Measurements from ENCODE around the gene SEMA3E.

The SEMA3E gene

DNA sequence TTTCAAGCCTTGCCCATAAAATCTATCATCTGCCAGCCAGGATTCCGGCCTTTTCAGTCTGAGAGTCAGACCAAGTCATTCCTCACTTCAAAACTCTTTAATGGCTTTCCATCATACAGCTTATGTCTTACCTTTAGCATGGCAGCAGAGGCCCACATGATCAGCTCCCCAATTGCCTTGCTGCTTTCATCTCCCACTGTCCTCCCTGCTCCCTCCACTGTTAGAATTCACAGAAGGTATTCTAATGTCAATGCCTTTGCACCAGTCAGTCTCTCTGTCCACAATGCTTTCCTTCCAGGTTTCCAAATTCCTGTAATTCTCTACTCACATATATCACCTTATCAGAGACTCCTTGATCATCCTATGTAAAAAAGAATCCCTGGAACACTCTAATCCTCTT lies 37.2 kb downstream of the SEMA3E start:
- TF ChIP-seq, protein P1, sequence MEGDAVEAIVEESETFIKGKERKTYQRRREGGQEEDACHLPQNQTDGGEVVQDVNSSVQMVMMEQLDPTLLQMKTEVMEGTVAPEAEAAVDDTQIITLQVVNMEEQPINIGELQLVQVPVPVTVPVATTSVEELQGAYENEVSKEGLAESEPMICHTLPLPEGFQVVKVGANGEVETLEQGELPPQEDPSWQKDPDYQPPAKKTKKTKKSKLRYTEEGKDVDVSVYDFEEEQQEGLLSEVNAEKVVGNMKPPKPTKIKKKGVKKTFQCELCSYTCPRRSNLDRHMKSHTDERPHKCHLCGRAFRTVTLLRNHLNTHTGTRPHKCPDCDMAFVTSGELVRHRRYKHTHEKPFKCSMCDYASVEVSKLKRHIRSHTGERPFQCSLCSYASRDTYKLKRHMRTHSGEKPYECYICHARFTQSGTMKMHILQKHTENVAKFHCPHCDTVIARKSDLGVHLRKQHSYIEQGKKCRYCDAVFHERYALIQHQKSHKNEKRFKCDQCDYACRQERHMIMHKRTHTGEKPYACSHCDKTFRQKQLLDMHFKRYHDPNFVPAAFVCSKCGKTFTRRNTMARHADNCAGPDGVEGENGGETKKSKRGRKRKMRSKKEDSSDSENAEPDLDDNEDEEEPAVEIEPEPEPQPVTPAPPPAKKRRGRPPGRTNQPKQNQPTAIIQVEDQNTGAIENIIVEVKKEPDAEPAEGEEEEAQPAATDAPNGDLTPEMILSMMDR (IDR thresholded peaks at IDR 0.05; ENCODE audit: extremely low read depth, missing control alignments): no peak
- DNase-seq (ENCODE audit: low spot score): no peak

GRCh38 chr7:83610649-83611304 lies 38.2 kb downstream of the SEMA3E start:
- no peak for DNase-seq (ENCODE audit: low spot score)
- TF ChIP-seq, protein P1 (IDR thresholded peaks at IDR 0.05; ENCODE audit: extremely low read depth, missing control alignments): no peak

- TF ChIP-seq, protein P1 (IDR thresholded peaks at IDR 0.05; ENCODE audit: extremely low read depth, missing control alignments): no peak
- no peak for DNase-seq (ENCODE audit: low spot score)
Measured at GRCh38 chr7:83608716-83609115, 40.2 kb downstream of the SEMA3E start.

DNA sequence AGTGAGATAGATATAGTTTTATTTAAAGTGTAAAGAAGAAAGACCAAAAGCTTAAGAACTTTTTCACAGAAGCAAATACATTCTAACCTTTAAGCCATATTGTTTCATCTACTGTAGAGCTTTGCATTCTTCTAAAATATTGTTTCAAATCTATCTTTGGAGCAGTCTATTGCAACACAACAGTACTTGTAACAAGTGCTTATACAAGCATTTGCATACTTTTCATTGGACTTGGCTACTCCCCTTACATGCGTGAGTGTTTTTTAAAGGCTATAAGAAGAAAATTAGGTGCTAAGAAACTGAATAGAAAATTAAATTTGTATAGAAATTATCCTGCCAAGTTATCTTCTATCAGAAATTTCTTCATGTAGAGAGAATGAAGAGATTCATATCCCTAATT lies 45.3 kb downstream of the SEMA3E start:
- TF ChIP-seq, protein P1 (IDR thresholded peaks at IDR 0.05; ENCODE audit: extremely low read depth, missing control alignments): no peak
- no peak for DNase-seq (ENCODE audit: low spot score)

DNA sequence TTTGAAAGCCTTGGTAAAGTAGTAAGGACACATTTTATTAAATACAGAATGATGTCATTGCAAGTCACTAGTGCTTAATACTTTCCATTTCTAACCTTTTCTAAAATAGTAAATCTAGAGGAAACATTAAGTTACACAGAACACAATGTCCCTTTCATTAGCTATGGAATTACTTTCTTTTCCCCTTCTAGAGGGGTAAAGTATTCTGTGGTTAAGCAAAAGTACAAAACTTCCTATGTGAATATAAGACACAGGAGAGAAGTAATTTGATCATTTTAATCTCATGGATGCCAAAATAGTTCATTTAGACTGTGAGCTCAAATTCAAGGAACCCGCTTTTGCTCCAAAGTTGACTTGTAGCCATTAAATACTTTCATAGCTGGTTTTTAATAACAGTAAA lies 49.8 kb downstream of the SEMA3E start:
- TF ChIP-seq, protein P1 (IDR thresholded peaks at IDR 0.05; ENCODE audit: extremely low read depth, missing control alignments): no peak
- no peak for DNase-seq (ENCODE audit: low spot score)

GRCh38 chr7:83593921-83594475 lies 54.9 kb downstream of the SEMA3E start:
- TF ChIP-seq, protein P1 (IDR thresholded peaks at IDR 0.05; ENCODE audit: extremely low read depth, missing control alignments): no peak
- no peak for DNase-seq (ENCODE audit: low spot score)

GRCh38 chr7:83588602-83589240 lies 60.2 kb downstream of the SEMA3E start:
- no peak for DNase-seq (ENCODE audit: low spot score)
- TF ChIP-seq, protein P1 (IDR thresholded peaks at IDR 0.05; ENCODE audit: extremely low read depth, missing control alignments): no peak

Measured in GM20000 (cell line).